Measurements from ENCODE around the gene ZFYVE26.
"Not testable (repeated sequence)": the region's sequence is repeated elsewhere in the genome, so short reads cannot be mapped to it uniquely, and the experiment has no call there.

Gene ZFYVE26

DNA sequence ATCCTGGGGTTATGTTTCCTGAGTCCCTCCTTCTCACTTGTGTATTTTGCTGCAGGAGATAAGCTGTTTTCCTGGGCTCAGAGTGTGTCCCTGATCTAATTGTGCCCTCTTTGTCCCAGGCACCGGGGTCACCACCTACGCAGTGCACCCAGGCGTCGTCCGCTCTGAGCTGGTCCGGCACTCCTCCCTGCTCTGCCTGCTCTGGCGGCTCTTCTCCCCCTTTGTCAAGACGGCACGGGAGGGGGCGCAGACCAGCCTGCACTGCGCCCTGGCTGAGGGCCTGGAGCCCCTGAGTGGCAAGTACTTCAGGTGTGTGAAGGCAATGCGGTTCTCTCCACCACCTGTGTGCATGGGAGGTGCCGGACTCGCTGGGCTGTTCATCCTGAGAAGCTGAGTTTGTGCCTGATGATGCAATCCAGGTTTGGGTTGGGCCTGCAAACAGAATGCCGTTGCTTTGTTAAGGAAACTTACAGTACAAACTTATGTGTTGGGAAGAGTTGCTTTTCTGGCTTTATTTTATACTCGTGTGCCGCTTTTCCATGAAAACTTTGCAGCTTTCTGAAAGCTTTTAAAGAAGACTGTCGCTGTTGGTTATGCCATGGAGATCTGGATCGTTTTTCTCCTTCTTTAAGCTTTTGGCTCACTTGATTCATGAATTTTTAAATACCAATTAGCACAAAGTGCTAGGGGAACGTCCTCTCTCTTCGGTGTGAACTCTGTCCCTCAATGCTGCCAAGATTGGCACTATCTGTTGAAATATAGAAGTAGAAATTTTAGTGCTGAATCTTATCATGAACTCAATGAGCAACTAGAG, 87.1 kb downstream of the ZFYVE26 start:
- Histone ChIP-seq H3K27ac (no peak overlapping the region), H3K36me3 (no peaks in the 10 kb centered on the region), H3K9me3 (replicated peaks in 1 of 11) (peaks cover 0 to 10% (median 0%) of the 10 kb centered on the region in 11 experiments; a peak in 6 of 22 replicates), H3K4me2 (no peak overlapping the region), H3K4me1 (no peaks in the 10 kb centered on the region), H3K27me3 (no peaks in the 10 kb centered on the region), H4K20me1 (no peaks in the 10 kb centered on the region), H3K4me3 (no peak overlapping the region), H3K9ac (no peak overlapping the region)
- TF ChIP-seq Cebpa-rat (IDR thresholded peaks at IDR 0.05), result no peak

DNA sequence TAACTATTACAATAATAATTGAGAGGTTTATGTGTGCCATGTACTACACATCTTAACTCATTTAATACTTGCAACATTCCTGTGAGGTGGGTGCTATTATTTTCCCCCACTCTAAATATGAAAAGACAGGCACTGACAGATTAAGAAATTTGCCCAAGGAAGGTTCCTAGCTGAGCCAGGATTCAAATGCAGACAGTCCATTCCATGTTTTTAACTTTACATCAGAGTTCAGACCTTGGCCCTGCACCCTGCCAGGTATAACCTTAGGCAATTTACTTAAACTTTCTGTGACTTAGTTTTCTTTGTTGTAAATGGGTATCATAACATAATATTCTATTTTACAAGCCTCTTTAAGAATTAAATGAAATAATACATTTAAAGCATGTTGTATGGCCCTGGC, 88.1 kb downstream of the ZFYVE26 start:
- Histone ChIP-seq H3K9me3 (replicated peaks in 1 of 11) (peaks cover 0 to 20% (median 7%) of the 10 kb centered on the region in 11 experiments; a peak in 14 of 22 replicates), H3K27me3 (no peaks in the 10 kb centered on the region), H3K27ac (no peak overlapping the region), H4K20me1 (no peaks in the 10 kb centered on the region), H3K4me2 (no peak overlapping the region), H3K4me1 (peaks cover 0 to under 1% (median 0%) of the 10 kb centered on the region in 10 experiments; a peak in 2 of 20 replicates), H3K36me3 (no peaks in the 10 kb centered on the region), H3K4me3 (no peak overlapping the region), H3K9ac (no peak overlapping the region)
- TF ChIP-seq Cebpa-rat (IDR thresholded peaks at IDR 0.05), result no peak

DNA sequence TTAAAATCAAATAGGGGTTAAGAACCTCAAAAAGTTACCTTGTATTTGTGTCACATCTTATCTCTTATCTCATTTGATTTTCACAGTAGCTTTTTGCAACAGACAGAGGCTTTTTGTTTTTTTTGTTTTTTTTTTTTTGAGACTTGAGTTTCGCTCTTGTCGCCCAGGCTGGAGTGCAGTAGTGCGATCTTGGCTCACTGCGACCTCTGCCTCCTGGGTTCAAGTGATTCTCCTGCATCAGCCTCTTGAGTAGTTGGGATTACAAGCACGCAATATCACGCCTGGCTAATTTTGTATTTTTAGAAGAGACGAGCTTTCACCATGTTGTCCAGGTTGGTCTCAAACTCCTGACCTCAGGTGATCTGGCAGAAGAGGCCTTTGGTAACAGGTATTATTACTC, 89.0 kb downstream of the ZFYVE26 start:
- no peaks in the 10 kb centered on the region; a peak in 1 of 22 replicates for H3K27me3 ChIP-seq
- H4K20me1 ChIP-seq, result no peaks in the 10 kb centered on the region
- H3K36me3 ChIP-seq, result no peaks in the 10 kb centered on the region
- no peak overlapping the region for H3K9ac ChIP-seq
- H3K4me3 ChIP-seq, result no peak overlapping the region
- H3K27ac ChIP-seq, result no peak overlapping the region
- peaks cover 0 to 22% (median 9%) of the 10 kb centered on the region in 11 experiments; a peak in 14 of 22 replicates for H3K9me3 ChIP-seq (replicated peaks in 1 of 11)
- TF ChIP-seq Cebpa-rat (IDR thresholded peaks at IDR 0.05), result no peak
- no peak overlapping the region for H3K4me2 ChIP-seq
- peaks cover 6 to 10% (median 8%) of the 10 kb centered on the region in 10 experiments for H3K4me1 ChIP-seq

DNA sequence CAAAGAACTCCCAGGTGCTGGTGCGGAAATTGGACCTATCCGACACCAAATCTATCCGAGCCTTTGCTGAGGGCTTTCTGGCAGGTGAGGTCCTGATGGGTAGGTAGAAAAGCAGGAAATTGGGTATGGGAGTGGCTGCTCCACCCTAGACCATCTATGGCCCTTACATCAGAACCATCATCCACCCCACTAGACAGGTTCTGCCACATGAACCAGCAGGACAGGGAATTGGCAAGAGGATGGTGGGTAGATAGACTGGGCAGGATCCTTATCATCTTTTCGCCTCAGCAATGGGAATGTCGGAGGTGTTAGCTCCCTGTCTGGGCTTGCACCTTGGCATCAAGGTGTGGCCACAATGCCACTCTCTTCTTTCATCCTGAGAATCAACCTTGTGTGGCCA, 91.2 kb downstream of the ZFYVE26 start:
- TF ChIP-seq Cebpa-rat (IDR thresholded peaks at IDR 0.05), result no peak
- Histone ChIP-seq H3K27ac (no peak overlapping the region), H3K4me1 (peaks cover 9 to 16% (median 13%) of the 10 kb centered on the region in 10 experiments), H4K20me1 (no peaks in the 10 kb centered on the region), H3K4me2 (no peak overlapping the region), H3K27me3 (no peaks in the 10 kb centered on the region; a peak in 1 of 22 replicates), H3K9me3 (replicated peaks in 1 of 11) (peaks cover 0 to 22% (median 9%) of the 10 kb centered on the region in 11 experiments; a peak in 14 of 22 replicates), H3K4me3 (no peak overlapping the region), H3K9ac (no peak overlapping the region), H3K36me3 (no peaks in the 10 kb centered on the region)

DNA sequence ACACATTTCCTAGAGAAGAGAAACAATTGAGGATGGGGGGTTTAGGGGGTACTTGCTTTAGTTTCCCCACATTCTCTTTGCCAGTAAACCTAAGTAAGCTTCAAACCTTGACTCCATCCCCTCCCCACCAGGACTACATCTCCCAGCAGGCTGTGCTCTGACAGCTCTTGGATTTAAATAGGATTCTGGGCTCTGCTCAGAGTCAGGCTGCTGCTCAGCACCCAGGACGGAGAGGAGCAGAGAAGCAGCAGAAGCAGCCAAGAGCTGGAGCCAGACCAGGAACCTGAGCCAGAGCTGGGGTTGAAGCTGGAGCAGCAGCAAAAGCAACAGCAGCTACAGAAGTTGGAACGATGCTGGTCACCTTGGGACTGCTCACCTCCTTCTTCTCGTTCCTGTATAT, 94.1 kb downstream of the ZFYVE26 start:
- peaks cover 0 to 22% (median 9%) of the 10 kb centered on the region in 11 experiments; a peak in 14 of 22 replicates for H3K9me3 ChIP-seq (replicated peaks in 1 of 11)
- no peak overlapping the region for H3K27ac ChIP-seq
- peak overlapping the region; percentile 41 to 69 (median 59) for H3K4me2 ChIP-seq
- no peaks in the 10 kb centered on the region for H4K20me1 ChIP-seq
- H3K36me3 ChIP-seq, result no peaks in the 10 kb centered on the region
- TF ChIP-seq Cebpa-rat (IDR thresholded peaks at IDR 0.05), result no peak
- H3K4me1 ChIP-seq, result peaks cover 9 to 16% (median 13%) of the 10 kb centered on the region in 10 experiments
- H3K4me3 ChIP-seq, result no peak overlapping the region
- H3K27me3 ChIP-seq, result no peaks in the 10 kb centered on the region; a peak in 1 of 22 replicates
- no peak overlapping the region for H3K9ac ChIP-seq

DNA sequence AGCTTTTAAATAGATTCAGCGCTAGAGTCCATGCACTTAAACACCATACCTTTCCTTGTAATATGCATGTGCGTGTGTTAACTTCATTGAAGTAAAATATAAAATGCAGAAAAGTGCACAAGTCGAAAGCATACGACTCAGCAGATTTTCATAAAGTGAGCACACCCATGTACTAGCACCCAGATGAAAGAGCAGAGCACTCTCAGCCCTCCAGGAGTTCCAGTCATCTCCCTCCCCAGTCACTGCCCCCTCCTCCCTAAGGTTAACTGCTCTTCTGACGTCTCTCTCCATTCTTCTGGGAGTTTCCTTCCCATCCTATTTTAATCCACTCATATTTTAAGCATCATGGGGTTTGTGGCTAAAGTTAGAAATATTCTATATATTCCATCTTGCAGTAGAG, 94.5 kb downstream of the ZFYVE26 start:
- Histone ChIP-seq H3K27ac (no peak overlapping the region), H3K36me3 (no peaks in the 10 kb centered on the region), H3K4me2 (peak overlapping the region in 8 of 11 experiments; percentile 56 to 69 (median 59); a peak in 15 of 22 replicates), H3K4me3 (no peak overlapping the region), H3K27me3 (no peaks in the 10 kb centered on the region; a peak in 1 of 22 replicates), H4K20me1 (no peaks in the 10 kb centered on the region), H3K9ac (no peak overlapping the region), H3K9me3 (replicated peaks in 1 of 11) (peaks cover 0 to 22% (median 9%) of the 10 kb centered on the region in 11 experiments; a peak in 14 of 22 replicates), H3K4me1 (peaks cover 9 to 16% (median 13%) of the 10 kb centered on the region in 10 experiments)
- no peak for TF ChIP-seq Cebpa-rat (IDR thresholded peaks at IDR 0.05)

DNA sequence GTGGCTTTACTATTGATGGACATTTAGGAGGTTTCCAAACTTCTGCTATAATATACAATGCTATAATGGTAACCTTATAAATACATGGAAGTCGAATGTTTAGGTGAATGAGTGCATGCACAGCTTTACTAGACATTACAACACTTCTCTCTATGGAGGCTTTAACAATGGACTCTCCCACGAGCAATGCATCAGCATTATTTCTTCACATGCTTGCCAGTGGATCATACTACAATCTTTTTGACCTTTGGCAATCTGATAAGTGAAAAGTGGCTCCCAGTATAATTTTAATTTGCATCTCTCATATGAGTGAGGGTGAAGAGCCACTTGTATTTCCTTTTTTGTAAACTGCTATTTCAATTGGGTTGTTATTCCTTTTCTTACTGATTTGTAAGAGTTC, 96.5 kb downstream of the ZFYVE26 start:
- Histone ChIP-seq H3K27me3 (no peaks in the 10 kb centered on the region; a peak in 1 of 22 replicates), H3K27ac (no peak overlapping the region), H3K36me3 (no peaks in the 10 kb centered on the region), H3K4me2 (no peak overlapping the region), H3K4me3 (no peak overlapping the region), H3K9me3 (replicated peaks in 1 of 11) (peaks cover 0 to 14% (median 9%) of the 10 kb centered on the region in 11 experiments; a peak in 14 of 22 replicates), H4K20me1 (no peaks in the 10 kb centered on the region), H3K4me1 (peaks cover 9 to 16% (median 13%) of the 10 kb centered on the region in 10 experiments), H3K9ac (no peak overlapping the region)
- TF ChIP-seq Cebpa-rat (IDR thresholded peaks at IDR 0.05), result no peak

DNA sequence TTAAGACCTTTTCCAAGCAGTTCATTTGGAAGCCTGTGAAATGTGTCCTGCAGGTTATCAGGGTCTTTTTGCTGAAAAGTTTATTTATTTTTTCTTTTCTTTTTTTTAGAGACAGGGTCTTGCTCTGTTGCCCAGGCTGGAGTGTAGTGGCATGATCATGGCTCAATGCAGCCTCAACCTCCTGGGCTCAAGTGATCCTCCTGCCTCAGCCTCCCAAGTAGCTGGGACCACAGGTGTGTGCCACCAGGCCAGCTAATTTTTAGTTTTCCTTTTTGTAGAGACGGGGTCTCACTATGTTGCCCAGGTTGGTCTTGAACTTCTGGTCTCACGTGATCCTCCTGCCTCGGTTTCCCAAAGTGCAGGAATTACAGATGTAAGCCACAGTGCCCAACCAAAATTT, 97.0 kb downstream of the ZFYVE26 start:
- not testable (repeated sequence) for H3K4me3 ChIP-seq, H3K27me3 ChIP-seq, H3K27ac ChIP-seq, H3K4me2 ChIP-seq, H4K20me1 ChIP-seq, H3K36me3 ChIP-seq, H3K9ac ChIP-seq
- peaks cover 9 to 16% (median 13%) of the 10 kb centered on the region in 10 experiments for H3K4me1 ChIP-seq
- H3K9me3 ChIP-seq (replicated peaks in 1 of 11), result peaks cover 0 to 14% (median 9%) of the 10 kb centered on the region in 11 experiments; a peak in 14 of 22 replicates

DNA sequence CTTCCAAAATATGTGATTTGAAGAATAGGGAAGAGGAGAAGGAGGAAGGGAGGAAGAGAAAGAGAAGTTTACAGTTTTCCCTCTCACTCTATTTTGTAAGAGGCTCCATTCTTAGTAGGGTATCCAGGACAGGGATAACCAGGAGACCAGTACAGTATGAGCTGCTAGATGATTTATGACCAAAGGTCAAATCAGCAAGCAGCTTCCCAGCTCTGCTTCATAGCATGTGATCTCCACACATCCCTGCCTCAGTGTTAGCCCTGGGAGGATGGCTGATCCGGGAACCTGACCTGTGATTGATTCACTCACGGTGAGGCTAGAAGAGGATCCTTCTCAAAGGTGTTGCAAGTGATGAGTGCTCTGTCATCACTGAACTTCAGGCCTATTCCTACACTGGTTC, 98.1 kb downstream of the ZFYVE26 start:
- Histone ChIP-seq H3K4me3 (no peak overlapping the region), H3K36me3 (no peaks in the 10 kb centered on the region), H3K9me3 (replicated peaks in 1 of 11) (peaks cover 0 to 3% (median 1%) of the 10 kb centered on the region in 11 experiments; a peak in 13 of 22 replicates), H3K4me1 (peaks cover 9 to 15% (median 13%) of the 10 kb centered on the region in 10 experiments), H3K4me2 (no peak overlapping the region), H3K27me3 (no peaks in the 10 kb centered on the region; a peak in 1 of 22 replicates), H3K27ac (no peak overlapping the region), H3K9ac (no peak overlapping the region), H4K20me1 (no peaks in the 10 kb centered on the region)
- no peak for TF ChIP-seq Cebpa-rat (IDR thresholded peaks at IDR 0.05)

All from BLaER1 treated with 17β-estradiol and CSF1 and Interleukin-3, amounts not matched to agents 10 nM and 100 nM (cell line).